H1 (cell line): ENCODE measurements around the gene RAPGEF5. TPM values are rescaled to one million over a fixed set of nuclear protein-coding genes. Genes with fewer than 3 reads are reported as not detected.

Source experiments
- CTCF ChIA-PET: fragments of 300-600 bp; sonication (Branson Sonifier 250); formaldehyde crosslinking; loops from one replicate; lab custom pipeline; 2021; ENCODE audit not compliant: partially characterized antibody; lab: Charles Lee
- POLR2A ChIA-PET: fragments of 300-600 bp; sonication (Branson Sonifier 250); formaldehyde crosslinking; loops from one replicate; lab custom pipeline; 2021; ENCODE audit warnings: inconsistent platforms; ENCODE audit not compliant: partially characterized antibody; lab: Charles Lee
- DNase-seq, 2 experiments: peaks; one replicate each; pipeline versions ENCODE4 v3.0.0 to v3.0.0-alpha.2; 2010 to 2022; ENCODE audit warnings: low spot score in 2 of 2, low read depth in 1 of 2, mixed read lengths in 1 of 2
- FAIRE-seq: peaks from 2 replicates; lab custom pipeline; 2011; peaks lifted over from hg19 to GRCh38; lab: Jason Lieb, UNC
- H2AFZ ChIP-seq: 2 replicates; pipeline ENCODE4 v1.8.1; 2012; ENCODE audit warnings: low read length, inconsistent platforms
- H2AK5ac ChIP-seq: 2 replicates; pipeline ENCODE4 v1.6.1; 2013; ENCODE audit warnings: low read depth, low read length
- H2BK120ac ChIP-seq: replicated peaks from 2 replicates; pipeline ENCODE3; 2013; ENCODE audit warnings: low read depth, low read length, inconsistent platforms
- H2BK12ac ChIP-seq: 2 replicates; pipeline ENCODE4 v1.6.1; 2013; ENCODE audit warnings: low read depth, low read length
- H2BK15ac ChIP-seq: 2 replicates; pipeline ENCODE4 v1.6.1; 2013; ENCODE audit warnings: low read length
- H2BK20ac ChIP-seq: 2 replicates; pipeline ENCODE4 v1.6.1; 2013; ENCODE audit warnings: low read length
- H2BK5ac ChIP-seq: 2 replicates; pipeline ENCODE4 v1.6.1; 2013; ENCODE audit warnings: low read depth, low read length
- H3K14ac ChIP-seq: 2 replicates; pipeline ENCODE4 v1.6.1; 2013; ENCODE audit warnings: inconsistent platforms; ENCODE audit not compliant: insufficient read length
- H3K18ac ChIP-seq: 2 replicates; pipeline ENCODE4 v1.6.1; 2013; ENCODE audit warnings: low read length; ENCODE audit errors: extremely low read depth
- H3K23ac ChIP-seq: 2 replicates; pipeline ENCODE4 v1.6.1; 2013; ENCODE audit warnings: inconsistent platforms; ENCODE audit not compliant: insufficient read length
- H3K23me2 ChIP-seq: 2 replicates; pipeline ENCODE4 v1.6.1; 2013; ENCODE audit warnings: low read depth, low read length
- H3K27ac ChIP-seq: 2 replicates; pipeline ENCODE4 v1.6.1; 2011; ENCODE audit warnings: low read depth, low read length, inconsistent platforms
- H3K27me3 ChIP-seq, 4 experiments: replicated peaks in 1 of 4; 1 replicate in 1 of 4; 2 replicates in 3 of 4; pipeline versions ENCODE4 v1.6.1 to v1.8.1; 2011 to 2013; ENCODE audit warnings: low read length in 3 of 4, mild to moderate bottlenecking in 3 of 4, inconsistent platforms in 2 of 4, mixed read lengths in 2 of 4, moderate library complexity in 1 of 4; ENCODE audit not compliant: control insufficient read depth in 3 of 4, insufficient read depth in 3 of 4; ENCODE audit errors: extremely low read depth in 1 of 4
- H3K36me3 ChIP-seq, 4 experiments: 2 replicates each; pipeline versions ENCODE4 v1.6.1 to v1.8.1; 2011 to 2013; ENCODE audit warnings: mild to moderate bottlenecking in 4 of 4, low read length in 3 of 4, moderate library complexity in 2 of 4, control low read depth in 1 of 4, inconsistent platforms in 1 of 4; ENCODE audit not compliant: insufficient read depth in 4 of 4, control insufficient read depth in 2 of 4
- H3K4ac ChIP-seq: replicated peaks from 2 replicates; pipeline ENCODE3; 2013; ENCODE audit warnings: low read length, low read depth, mixed read lengths, inconsistent platforms; ENCODE audit not compliant: insufficient read length
- H3K4me1 ChIP-seq, 4 experiments: replicated peaks in 1 of 4; 1 replicate in 1 of 4; 2 replicates in 3 of 4; pipeline versions ENCODE4 v1.6.1 to v1.8.1; 2011 to 2013; ENCODE audit warnings: low read length in 3 of 4, inconsistent platforms in 2 of 4, mixed read lengths in 1 of 4; ENCODE audit not compliant: insufficient read depth in 4 of 4, control insufficient read depth in 3 of 4
- H3K4me2 ChIP-seq, 2 experiments: 2 replicates each; pipeline versions ENCODE4 v1.6.1 to v1.8.1; 2011 to 2013; ENCODE audit warnings: low read depth in 2 of 2, low read length in 2 of 2, control low read depth in 1 of 2, inconsistent platforms in 1 of 2, mild to moderate bottlenecking in 1 of 2; ENCODE audit not compliant: insufficient read depth in 1 of 2
- H3K4me3 ChIP-seq, 4 experiments: fragments of 200-600, 300-600 bp in 1 of 4; sonication (generic), shearing (Covaris generic), sonication (Bioruptor Twin) in 1 of 4; 2 replicates each; pipeline versions ENCODE4 v1.5.1 to v1.8.1; 2011 to 2016; ENCODE audit warnings: low read length in 4 of 4, low read depth in 3 of 4, control low read depth in 2 of 4, inconsistent platforms in 2 of 4, mild to moderate bottlenecking in 2 of 4, mixed read lengths in 1 of 4, moderate library complexity in 1 of 4; ENCODE audit not compliant: insufficient read depth in 2 of 4; ENCODE audit errors: extremely low read depth in 1 of 4
- H3K56ac ChIP-seq: replicated peaks from 2 replicates; pipeline ENCODE3; 2013; ENCODE audit warnings: low read depth, mild to moderate bottlenecking, mixed read lengths, low read length, inconsistent platforms; ENCODE audit not compliant: insufficient read length
- H3K79me1 ChIP-seq: 2 replicates; pipeline ENCODE4 v1.6.1; 2013; ENCODE audit warnings: low read depth, low read length, control low read depth
- H3K79me2 ChIP-seq, 2 experiments: 2 replicates each; pipeline versions ENCODE4 v1.6.1 to v1.8.1; 2012 to 2013; ENCODE audit warnings: low read length in 2 of 2, mild to moderate bottlenecking in 2 of 2, inconsistent platforms in 1 of 2; ENCODE audit not compliant: insufficient read depth in 2 of 2, control insufficient read depth in 1 of 2
- H3K9ac ChIP-seq, 4 experiments: replicated peaks in 1 of 4; 1 replicate in 1 of 4; 2 replicates in 3 of 4; pipeline versions ENCODE4 v1.6.1 to v1.8.1; 2011 to 2013; ENCODE audit warnings: low read depth in 3 of 4, low read length in 3 of 4, control low read depth in 2 of 4, mild to moderate bottlenecking in 2 of 4, moderate library complexity in 2 of 4, inconsistent platforms in 1 of 4; ENCODE audit errors: extremely low read depth in 1 of 4
- H3K9me3 ChIP-seq, 2 experiments: 2 replicates each; pipeline versions ENCODE4 v1.6.1 to v1.8.1; 2012 to 2013; ENCODE audit warnings: mild to moderate bottlenecking in 2 of 2, moderate library complexity in 2 of 2, control low read depth in 1 of 2, inconsistent platforms in 1 of 2, low read depth in 1 of 2, low read length in 1 of 2, mixed read lengths in 1 of 2; ENCODE audit not compliant: insufficient read depth in 2 of 2
- H4K20me1 ChIP-seq, 2 experiments: replicated peaks in 1 of 2; 2 replicates each; pipeline versions ENCODE3 to v1.8.1; 2011 to 2013; ENCODE audit warnings: inconsistent platforms in 2 of 2, low read length in 2 of 2, mild to moderate bottlenecking in 1 of 2; ENCODE audit not compliant: insufficient read depth in 2 of 2, control insufficient read depth in 1 of 2
- H4K5ac ChIP-seq: 2 replicates; pipeline ENCODE4 v1.6.1; 2013; ENCODE audit warnings: low read length, low read depth, mixed read lengths, inconsistent platforms; ENCODE audit not compliant: insufficient read length
- H4K8ac ChIP-seq: 2 replicates; pipeline ENCODE4 v1.8.0; 2013; ENCODE audit warnings: mild to moderate bottlenecking, moderate library complexity, low read length, inconsistent platforms; ENCODE audit not compliant: insufficient read depth; ENCODE audit errors: extremely low read depth
- H4K91ac ChIP-seq: replicated peaks from 2 replicates; pipeline ENCODE3; 2013; ENCODE audit warnings: low read length, mixed read lengths, inconsistent platforms; ENCODE audit not compliant: insufficient read length
- BCL11A ChIP-seq, 2 experiments: IDR thresholded peaks; one replicate each; pipeline ENCODE4 v1.6.1; 2011; ENCODE audit warnings: low read depth in 2 of 2, low read length in 2 of 2, mild to moderate bottlenecking in 2 of 2
- CBX5 ChIP-seq: fragments of 300-800, 300-1000 bp; sonication (generic); IDR thresholded peaks from 2 replicates; pipeline ENCODE4 v1.7.1; 2016; ENCODE audit warnings: antibody characterized with exemption, low read length, low read depth
- GTF2F1 ChIP-seq: IDR thresholded peaks from 2 replicates; pipeline ENCODE4 v1.6.1; 2012; ENCODE audit warnings: low read depth, low read length, improper control_type of control experiment, borderline replicate concordance
- JUND ChIP-seq: IDR thresholded peaks from 2 replicates; pipeline ENCODE4 v1.6.1; 2011; ENCODE audit warnings: mild to moderate bottlenecking, improper control_type of control experiment, low read length
- MAFK ChIP-seq: IDR thresholded peaks from 2 replicates; pipeline ENCODE4 v1.6.1; 2012; ENCODE audit warnings: low read depth, mild to moderate bottlenecking, improper control_type of control experiment, low read length
- NRF1 ChIP-seq: IDR thresholded peaks from 2 replicates; pipeline ENCODE4 v1.6.1; 2011; ENCODE audit warnings: mild to moderate bottlenecking, low read depth, low read length, improper control_type of control experiment
- PHF8 ChIP-seq: fragments of 200-600 bp; sonication (generic); conservative IDR thresholded peaks from 2 replicates; pipeline ENCODE4 v1.7.1; 2012; ENCODE audit warnings: low read depth, mild to moderate bottlenecking, inconsistent platforms, low read length, moderate library complexity
- RBBP5 ChIP-seq: IDR thresholded peaks from 2 replicates; pipeline ENCODE4 v1.7.1; 2012; ENCODE audit warnings: low read depth, mild to moderate bottlenecking, inconsistent platforms, low read length, moderate library complexity, borderline replicate concordance
- RNF2 ChIP-seq: fragments of 200-900, 300-1000 bp; sonication (generic); IDR thresholded peaks from 2 replicates; pipeline ENCODE4 v1.7.1; 2016; ENCODE audit warnings: borderline replicate concordance, low read depth, mild to moderate bottlenecking, antibody characterized with exemption, low read length; ENCODE audit not compliant: poor library complexity, severe bottlenecking; ENCODE audit errors: missing control alignments
- SP1 ChIP-seq: IDR thresholded peaks from 2 replicates; pipeline ENCODE4 v1.6.1; 2011; ENCODE audit warnings: low read depth, low read length
- TEAD4 ChIP-seq: IDR thresholded peaks from 2 replicates; pipeline ENCODE4 v1.6.1; 2012; ENCODE audit warnings: low read depth, low read length, inconsistent platforms, mixed read lengths
- WGBS, 2 experiments: shearing (Covaris generic) in 1 of 2; methylation state at CpG; one replicate each; pipeline versions ENCODE4 v1.1.6 to v1.1.7; 2013 to 2015; ENCODE audit warnings: low lambda C conversion rate in 2 of 2, mixed read lengths in 2 of 2, inconsistent platforms in 1 of 2, low coverage in 1 of 2, missing lambda C conversion rate in 1 of 2; ENCODE audit not compliant: insufficient replicate concordance in 2 of 2, insufficient coverage in 1 of 2, insufficient read length in 1 of 2; ENCODE audit errors: extremely low coverage in 1 of 2, missing lambda C conversion rate in 1 of 2; 5-methylcytosine and 5-hydroxymethylcytosine counted together
- polyA plus RNA-seq, 7 experiments: library from polyadenylated mRNA; depleted of rRNA in 3 of 7; stranded (reverse) in 5 of 7; unstranded in 2 of 7; fragments of >200 nt in 5 of 7; fragments of 200-250 nt in 2 of 7; gene quantifications; 1 replicate in 5 of 7; 2 replicates in 1 of 7; 4 replicates in 1 of 7; pipeline versions ENCODE4 v1.2.1 to v1.2.3, GENCODE V29; 2011 to 2013; ENCODE audit warnings: missing spikeins in 2 of 7, mixed read lengths in 2 of 7
- total RNA-seq: library from RNA; stranded (reverse); fragmentation: NEBNext Ultra II Directional; extraction: Animal tissue kit (Norgen Biotek cat#: 25700); gene quantifications from 2 replicates; pipeline ENCODE4 v1.2.1, GENCODE V29; 2021
- TF ChIP-seq, protein P1 (sequence below): IDR thresholded peaks from 2 replicates; pipeline ENCODE4 v1.6.1; 2012; ENCODE audit warnings: inconsistent platforms

RAPGEF5 gene
- total and polyA plus RNA-seq, 2 of the 8 experiments (the other 6 are each of a cell fraction or from before 2014, with no cell fraction given): 4.4 to 22.9 TPM

DNA sequence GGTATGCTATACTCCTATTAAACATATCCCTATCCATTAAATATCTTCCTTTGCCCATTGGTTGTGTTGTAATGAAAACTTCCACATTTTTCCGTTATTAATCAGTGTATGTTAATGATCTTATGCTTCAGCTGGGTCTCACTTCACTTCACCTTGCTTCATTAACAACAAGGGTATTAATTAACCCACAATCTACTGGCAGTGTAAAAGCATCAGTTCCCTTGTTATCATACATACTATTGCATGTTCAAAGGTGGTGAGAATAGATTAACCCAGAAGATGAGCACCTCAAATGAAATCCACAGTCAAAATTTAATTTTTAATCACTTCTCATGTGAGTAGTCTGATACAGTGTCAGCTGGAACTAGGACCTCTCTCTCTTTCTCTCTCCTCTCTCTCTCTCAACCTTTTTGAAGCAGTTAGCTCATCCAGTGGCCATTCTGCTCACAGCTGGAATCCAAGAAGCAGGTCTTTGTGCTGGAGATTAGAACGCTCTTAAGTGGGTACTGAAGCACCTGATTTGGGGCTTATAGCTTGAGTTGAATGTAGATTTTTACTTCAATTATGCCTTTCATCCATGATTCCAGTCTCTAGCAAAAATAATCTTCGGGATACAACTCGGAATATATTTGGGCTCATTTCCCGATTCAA lies 172.3 kb downstream of the RAPGEF5 start:
- Histone ChIP-seq H3K23me2 (no peaks in the 10 kb centered on the region), H3K79me2 (no peaks in the 10 kb centered on the region), H3K23ac (no peak overlapping the region), H3K14ac (no peak overlapping the region), H2BK120ac (no peak overlapping the region), H2AK5ac (no peak overlapping the region), H3K56ac (no peak overlapping the region), H3K79me1 (no peaks in the 10 kb centered on the region; the same call in 1 of the 2 replicates), H3K4me3 (peak overlapping the region in 1 of 4 experiments; percentile 10; a peak in 1 of 8 replicates), H4K8ac (no peak overlapping the region), H3K4me2 (peak overlapping the region in 1 of 2 experiments; percentile 42; a peak in 2 of 4 replicates), H4K20me1 (no peaks in the 10 kb centered on the region), H2BK15ac (no peak overlapping the region), H2BK12ac (no peak overlapping the region), H4K5ac (no peak overlapping the region), H2BK5ac (no peak overlapping the region), H2AFZ (no peak overlapping the region), H4K91ac (no peak overlapping the region), H3K36me3 (peaks cover 0 to 7% (median 0%) of the 10 kb centered on the region in 4 experiments; a peak in 1 of 8 replicates), H3K4me1 (peaks cover 1 to 11% (median 9%) of the 10 kb centered on the region in 4 experiments; a peak in 4 of 7 replicates), H3K9ac (no peak overlapping the region), H3K4ac (no peak overlapping the region), H3K18ac (no peak overlapping the region), H3K9me3 (0 out of 4 replicates have a peak, but pooled peaks cover 0 to 5% of the 10 kb centered on the region in 2 experiments), H3K27me3 (no peaks in the 10 kb centered on the region), H2BK20ac (no peak overlapping the region), H3K27ac (no peak overlapping the region)
- FAIRE-seq (peak; percentile 89), DNase-seq (no peak)
- 46% methylated on average over 5 of the region's 5 CpGs; no CpG with 5 or more reads in 1 of the 2 experiments for WGBS, 2 experiments
- ChIA-PET CTCF (interaction anchor here (0.7 to 1.2 kb wide), 3 partner anchors 8 to 73 kb away, joined by 3 read pairs; no protein-coding TSS in a partner anchor), POLR2A (no interaction called here)
- no peak for TF ChIP-seq GTF2F1
- 0 out of 2 replicates have a peak, but pooled peaks have one; percentile 28 for TF ChIP-seq TEAD4
- no peak for TF ChIP-seq RNF2
- TF ChIP-seq NRF1: no peak
- peak; percentile 72 for TF ChIP-seq JUND
- TF ChIP-seq, protein P1, sequence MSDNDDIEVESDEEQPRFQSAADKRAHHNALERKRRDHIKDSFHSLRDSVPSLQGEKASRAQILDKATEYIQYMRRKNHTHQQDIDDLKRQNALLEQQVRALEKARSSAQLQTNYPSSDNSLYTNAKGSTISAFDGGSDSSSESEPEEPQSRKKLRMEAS: no peak
- no peak for TF ChIP-seq PHF8
- TF ChIP-seq BCL11A (IDR thresholded peaks at IDR 0.05; ENCODE audit: low read depth in 2 of 2, low read length in 2 of 2): no peak
- TF ChIP-seq CBX5: no peak
- no peak; the same call in 1 of the 2 replicates for TF ChIP-seq MAFK
- TF ChIP-seq SP1: 0 out of 2 replicates have a peak, but pooled peaks have one; percentile 18
- TF ChIP-seq RBBP5: no peak
